Colon (tissue), 2 donors: ENCODE results near the gene STARD4.

ENCODE experiments used
- FAIRE-seq: peaks from 2 replicates; lab custom pipeline; 2012; peaks lifted over from hg19 to GRCh38; lab: Jason Lieb, UNC
- donor health status: control.
- donor health status: control.

The STARD4 gene

GRCh38 chr5:111512375-111513130 is at the start of gene STARD4:
TSS of gene STARD4 (minus strand) at chr5:111512535. CDS start at chr5:111507433, 5,102 bp downstream.
- FAIRE-seq, result peak; percentile 10

GRCh38 chr5:111559680-111560079 is 47.3 kb upstream of the STARD4 start:
- FAIRE-seq, result no peak

GRCh38 chr5:111557686-111558085 is 45.4 kb upstream of the STARD4 start:
- no peak for FAIRE-seq

GRCh38 chr5:111557111-111557510 is 44.8 kb upstream of the STARD4 start:
- no peak for FAIRE-seq

- FAIRE-seq, result no peak
Measured at GRCh38 chr5:111556501-111556900, 44.2 kb upstream of the STARD4 start.

- no peak for FAIRE-seq
Measured at GRCh38 chr5:111555760-111556159, 43.4 kb upstream of the STARD4 start.

GRCh38 chr5:111553868-111554267 is 41.5 kb upstream of the STARD4 start:
- no peak for FAIRE-seq

GRCh38 chr5:111552896-111553295 is 40.6 kb upstream of the STARD4 start:
- no peak for FAIRE-seq

GRCh38 chr5:111552492-111552891 is 40.2 kb upstream of the STARD4 start:
- no peak for FAIRE-seq

- no peak for FAIRE-seq
Measured at GRCh38 chr5:111551569-111552275, 39.4 kb upstream of the STARD4 start.

GRCh38 chr5:111551161-111551560 is 38.8 kb upstream of the STARD4 start:
- no peak for FAIRE-seq

GRCh38 chr5:111550282-111551020 is 38.1 kb upstream of the STARD4 start:
- FAIRE-seq, result no peak

GRCh38 chr5:111548992-111549649 is 36.8 kb upstream of the STARD4 start:
- FAIRE-seq, result no peak

GRCh38 chr5:111548348-111548950 is 36.1 kb upstream of the STARD4 start:
- FAIRE-seq, result no peak

GRCh38 chr5:111545031-111545430 is 32.7 kb upstream of the STARD4 start:
- FAIRE-seq, result no peak

- no peak for FAIRE-seq
Measured at GRCh38 chr5:111537141-111538024, 25.0 kb upstream of the STARD4 start.

GRCh38 chr5:111535879-111536549 is 23.7 kb upstream of the STARD4 start:
- no peak for FAIRE-seq

- no peak for FAIRE-seq
Measured at GRCh38 chr5:111532886-111533582, 20.7 kb upstream of the STARD4 start.

GRCh38 chr5:111530298-111530740 is 18.0 kb upstream of the STARD4 start:
- FAIRE-seq, result no peak

- no peak for FAIRE-seq
Measured at GRCh38 chr5:111528056-111528455, 15.7 kb upstream of the STARD4 start.
